GM21447 (cell line): ENCODE measurements around the gene PFKFB3.
A peak's percentile ranks its signal among the peaks of the same experiment; 100 is the strongest.
"Not testable (repeated sequence)": the region's sequence is repeated elsewhere in the genome, so short reads cannot be mapped to it uniquely, and the experiment has no call there.

ENCODE experiments used
- ATAC-seq: cut with Tn5 transposase; IDR thresholded peaks from one replicate; pipeline ENCODE4 v1.9.1; 2021; ENCODE audit not compliant: unreplicated experiment

The PFKFB3 gene

DNA sequence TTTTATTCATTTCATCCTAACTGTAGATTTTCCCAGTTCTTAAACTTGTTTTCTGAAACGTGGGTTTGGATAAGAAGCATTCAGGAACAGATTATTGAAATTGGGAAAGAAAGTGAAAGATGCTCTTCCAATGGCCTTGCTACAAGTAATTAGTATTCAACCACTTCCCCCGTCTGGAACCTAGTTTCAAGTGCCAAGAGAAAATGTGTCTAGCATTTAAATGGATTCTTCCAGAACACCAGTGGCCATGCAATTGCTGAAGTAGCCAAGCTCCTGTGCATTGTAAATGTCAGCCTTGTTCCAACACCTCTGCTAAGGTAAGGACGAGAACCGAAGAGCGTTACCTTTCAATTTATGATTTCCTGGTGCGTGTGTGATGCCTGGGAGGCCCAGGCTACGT is 68.2 kb downstream of the PFKFB3 start:
- no peak for ATAC-seq

GRCh38 chr10:6271663-6272062 is 68.9 kb downstream of the PFKFB3 start:
- ATAC-seq: no peak

DNA sequence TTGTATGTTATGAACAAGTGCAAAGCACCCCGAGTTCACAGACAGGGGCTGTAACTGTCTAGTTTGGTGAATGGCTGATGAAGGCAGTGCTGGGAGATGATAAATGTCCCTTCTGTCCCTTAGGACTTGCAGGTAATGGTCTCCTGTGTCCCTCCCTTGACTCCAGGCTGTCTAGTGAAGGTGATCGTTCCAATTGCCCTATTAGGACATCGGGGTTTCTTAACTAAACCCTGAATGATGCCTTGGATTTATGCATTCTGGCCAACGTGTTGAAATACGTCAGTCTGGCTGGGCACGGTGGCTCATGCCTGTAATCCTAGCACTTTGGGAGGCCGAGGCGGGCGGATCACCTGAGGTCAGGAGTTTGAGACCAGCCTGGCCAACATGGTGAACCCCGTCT is 69.4 kb downstream of the PFKFB3 start:
- ATAC-seq: no peak

DNA sequence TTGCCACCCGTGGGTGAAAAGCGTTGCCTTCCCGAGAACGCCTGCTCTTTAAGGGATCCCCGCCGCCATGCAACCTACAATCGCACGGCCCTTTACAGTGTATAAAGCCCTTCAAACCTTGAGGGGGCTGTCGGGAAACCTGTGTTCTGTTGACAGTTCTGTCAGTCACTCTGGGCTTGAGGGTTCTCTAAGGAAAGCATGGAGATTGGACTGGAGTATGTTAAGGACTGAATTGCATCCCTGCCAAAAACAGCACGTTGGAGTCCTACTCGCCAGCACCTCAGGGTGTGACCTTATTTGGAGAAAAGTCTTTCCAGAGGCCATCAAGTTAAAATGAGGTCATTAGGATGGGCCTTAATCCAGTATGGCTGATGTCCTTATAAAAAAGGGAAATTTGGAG is 70.6 kb downstream of the PFKFB3 start:
- no peak for ATAC-seq

- ATAC-seq: no peak
These were observed 71.3 kb downstream of the PFKFB3 start for GRCh38 chr10:6274040-6274439.

DNA sequence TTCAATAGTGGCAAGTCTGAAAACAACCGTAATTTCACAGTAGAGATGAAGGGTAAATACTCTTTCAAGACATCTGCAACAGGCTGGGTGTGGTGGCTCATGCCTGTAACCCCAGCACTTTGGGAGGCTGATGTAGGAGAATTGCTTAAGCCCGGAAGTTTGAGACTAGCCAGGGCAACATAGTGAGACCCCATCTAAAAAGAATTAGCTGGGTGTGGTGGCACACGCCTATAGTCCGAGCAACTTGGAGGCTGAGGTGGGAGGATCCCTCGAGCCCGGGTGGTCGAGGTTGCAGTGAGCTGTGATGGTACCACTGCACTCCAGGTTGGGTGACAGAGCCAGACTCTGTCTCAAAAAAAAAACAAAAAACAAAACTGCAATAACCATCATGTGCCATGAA is 71.8 kb downstream of the PFKFB3 start:
- no peak for ATAC-seq

DNA sequence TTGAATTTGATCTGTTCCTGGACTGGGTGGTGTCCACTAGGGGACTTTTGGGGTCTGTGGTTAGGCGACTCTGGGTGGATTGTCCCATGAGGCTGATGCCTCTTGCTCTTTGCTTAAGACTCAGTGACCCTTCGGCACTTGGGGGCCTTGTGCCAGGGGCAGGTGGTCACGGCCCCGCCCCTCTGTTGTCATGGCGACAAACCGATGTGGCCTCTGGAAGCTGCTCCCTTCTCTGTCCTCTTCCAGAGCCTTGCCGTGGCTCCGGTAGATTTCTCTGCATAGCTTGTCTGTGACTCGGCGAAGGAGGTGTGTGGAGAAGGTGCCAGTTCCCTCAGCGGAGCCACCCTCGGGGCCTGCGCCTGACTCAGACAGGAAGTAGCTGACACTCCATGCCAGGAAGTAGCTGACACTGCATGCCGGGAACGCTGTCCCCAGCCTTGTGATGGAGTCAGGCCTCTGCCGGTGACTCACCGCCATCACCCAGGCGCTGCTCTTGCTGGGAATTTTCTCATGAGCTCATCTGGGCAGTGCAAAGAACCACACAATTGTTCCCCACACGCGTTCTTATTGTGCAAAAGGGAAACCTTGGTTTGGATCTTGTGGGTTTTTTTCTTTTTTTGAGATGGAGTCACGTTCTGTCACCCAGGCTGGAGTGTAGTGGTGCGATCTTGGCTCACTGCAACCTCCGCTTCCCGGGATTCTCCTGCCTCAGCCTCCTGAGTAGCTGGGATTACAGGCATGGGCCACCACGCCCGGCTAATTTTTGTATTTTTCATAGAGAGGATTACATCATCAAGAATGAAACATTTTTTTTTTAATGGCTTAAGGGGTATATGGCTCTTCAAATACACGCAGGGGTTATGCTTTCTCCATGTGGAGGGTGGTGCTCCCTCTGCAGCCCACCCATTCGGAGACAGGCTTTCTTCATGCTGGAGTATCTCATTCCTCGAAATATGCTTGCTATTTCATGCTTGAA is 72.6 kb downstream of the PFKFB3 start:
- ATAC-seq: peak; percentile 83

- ATAC-seq: no peak
These were observed 73.6 kb downstream of the PFKFB3 start for GRCh38 chr10:6276356-6276755.

GRCh38 chr10:6278519-6279120 is 75.9 kb downstream of the PFKFB3 start:
- ATAC-seq: no peak

DNA sequence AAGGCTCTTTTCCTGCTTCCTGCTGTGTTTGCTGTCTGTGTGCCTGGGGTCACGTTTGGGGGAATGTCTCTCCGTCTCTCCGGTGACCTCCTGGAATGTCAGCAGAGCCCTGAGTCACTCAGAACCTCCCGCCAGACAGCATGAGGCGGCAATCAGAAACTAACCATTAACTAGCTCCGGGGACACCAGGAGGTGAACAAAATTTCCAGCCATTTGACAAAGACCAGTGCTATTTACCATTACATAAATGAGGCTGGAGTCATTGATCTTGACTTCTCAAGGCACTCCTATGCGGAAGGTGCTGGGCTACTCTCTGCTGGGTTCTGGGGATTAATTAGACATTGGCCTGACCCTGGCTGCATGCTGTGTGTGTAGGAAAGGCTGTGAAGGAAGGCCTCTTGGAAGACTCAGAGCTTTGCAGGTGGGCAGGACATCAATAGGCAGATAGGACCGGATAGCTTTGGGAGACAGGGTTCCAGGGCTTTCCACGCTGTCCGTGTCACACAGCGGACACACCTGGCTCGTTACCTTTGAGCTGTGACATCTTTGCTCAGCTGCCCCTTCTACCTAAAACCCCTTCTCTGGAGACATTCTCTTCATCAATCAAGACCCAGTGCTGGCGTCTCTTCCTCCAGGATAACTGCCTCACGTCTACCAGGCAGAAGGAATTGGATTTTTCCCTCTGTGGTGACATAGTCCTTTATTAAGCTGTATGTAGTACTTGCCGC is 77.0 kb downstream of the PFKFB3 start:
- no peak for ATAC-seq

DNA sequence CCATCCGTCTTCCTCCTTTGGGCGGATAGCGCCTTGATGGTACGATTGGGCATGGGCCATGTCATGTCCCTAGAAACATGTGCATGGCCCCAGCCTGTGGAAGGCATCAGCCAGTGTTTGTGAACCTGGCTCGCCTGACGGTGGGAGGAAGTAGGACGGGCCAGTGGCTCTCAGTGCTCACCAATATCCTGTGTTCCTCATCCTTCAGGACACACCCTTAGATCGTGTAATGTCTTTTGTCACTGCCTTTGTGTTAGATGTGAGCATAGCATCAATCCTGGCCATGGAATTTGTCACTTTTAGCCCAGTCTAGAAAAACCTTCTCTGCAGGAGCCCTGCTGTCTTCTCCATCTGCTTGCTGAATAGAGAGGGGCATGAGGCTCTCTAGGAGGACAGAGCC is 77.6 kb downstream of the PFKFB3 start:
- ATAC-seq: no peak

- no peak for ATAC-seq
These were observed 79.8 kb downstream of the PFKFB3 start for GRCh38 chr10:6282454-6282958.

GRCh38 chr10:6283655-6284054 is 80.9 kb downstream of the PFKFB3 start:
- ATAC-seq: no peak

- not testable (repeated sequence) for ATAC-seq
These were observed 87.9 kb downstream of the PFKFB3 start for GRCh38 chr10:6290621-6291020.

- ATAC-seq: no peak
These were observed 90.0 kb downstream of the PFKFB3 start for GRCh38 chr10:6292741-6293151.

DNA sequence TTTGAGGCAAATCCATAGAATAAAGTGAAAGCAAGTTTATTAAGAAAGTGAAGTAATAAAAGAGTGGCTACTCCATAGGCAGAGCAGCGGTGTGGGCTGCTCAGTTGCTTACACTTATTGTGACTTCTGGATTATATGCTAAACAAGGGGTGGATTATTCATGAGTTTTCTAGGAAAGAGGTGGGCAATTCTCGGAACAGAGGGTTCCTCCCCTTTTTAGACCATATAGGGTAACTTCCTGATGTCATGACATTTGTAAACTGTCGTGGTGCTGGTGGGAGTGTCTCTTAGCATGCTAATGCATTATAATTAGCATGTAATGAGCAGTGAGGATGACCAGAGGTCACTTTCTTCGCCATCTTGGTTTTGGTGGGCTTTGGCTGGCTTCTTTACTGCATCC is 93.7 kb downstream of the PFKFB3 start:
- ATAC-seq: not testable (repeated sequence)

GRCh38 chr10:6296828-6297251 is 94.1 kb downstream of the PFKFB3 start:
- no peak for ATAC-seq

DNA sequence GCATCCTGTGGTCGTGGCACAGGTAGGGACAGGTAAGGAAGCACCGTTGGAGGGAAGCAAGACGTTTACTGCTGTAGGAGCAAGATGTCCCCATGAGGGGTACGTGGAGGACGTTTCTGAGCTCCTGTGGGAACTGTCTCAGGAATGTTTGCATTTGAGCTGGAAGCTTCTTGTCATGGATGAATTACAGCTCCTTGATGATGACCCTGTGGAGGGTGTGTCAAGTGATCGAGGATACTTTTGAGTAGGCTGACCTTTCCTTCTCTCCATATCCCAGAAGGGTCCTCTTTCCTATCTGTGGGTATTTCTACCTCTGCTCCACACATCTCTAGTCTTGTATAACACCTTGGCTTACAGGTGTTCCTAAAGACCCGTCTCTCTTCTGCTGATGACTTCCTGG is 94.8 kb downstream of the PFKFB3 start:
- no peak for ATAC-seq

DNA sequence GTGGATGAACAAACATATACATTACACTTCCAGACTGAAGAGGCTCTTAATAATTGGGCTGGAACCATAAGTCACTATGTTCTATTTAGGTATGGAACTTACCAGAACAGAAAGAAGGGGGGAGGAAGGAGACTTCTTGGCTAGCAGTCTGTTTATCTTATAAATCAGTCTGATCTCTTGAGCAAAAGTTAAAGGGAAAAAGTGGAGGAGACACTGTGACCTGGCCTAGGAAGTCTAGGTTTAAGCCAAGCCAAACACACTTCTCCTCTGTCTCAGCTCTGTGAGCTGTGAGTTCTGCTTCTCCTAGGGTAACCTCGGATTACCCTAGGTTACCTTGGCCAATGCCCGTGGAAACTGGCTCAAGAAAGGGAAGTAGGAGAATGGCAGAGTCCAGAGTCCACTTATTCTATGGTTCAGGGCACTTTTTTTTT is 95.2 kb downstream of the PFKFB3 start:
- no peak for ATAC-seq

DNA sequence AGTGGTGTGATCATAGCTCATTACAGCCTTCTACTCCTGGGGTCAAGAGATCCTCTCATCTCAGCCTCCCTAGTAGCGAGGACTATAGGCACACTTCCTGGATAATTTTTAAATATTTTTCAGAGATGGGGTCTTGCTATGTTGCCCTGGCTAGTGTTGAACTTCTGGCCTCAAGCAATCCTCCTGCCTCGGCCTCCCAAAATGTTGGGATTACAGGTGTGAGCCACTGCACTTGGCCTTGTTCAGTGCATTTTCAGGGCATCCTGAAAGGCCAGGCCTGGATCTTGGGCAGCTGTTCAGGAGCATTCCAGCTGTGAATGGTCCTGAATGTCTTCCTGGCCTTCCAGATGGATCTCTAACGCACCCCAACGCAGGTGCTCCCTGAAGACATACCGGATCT is 95.7 kb downstream of the PFKFB3 start:
- ATAC-seq: no peak

GRCh38 chr10:6299234-6299633 is 96.5 kb downstream of the PFKFB3 start:
- no peak for ATAC-seq
